ENCODE data around the gene TM6SF1.

DNA sequence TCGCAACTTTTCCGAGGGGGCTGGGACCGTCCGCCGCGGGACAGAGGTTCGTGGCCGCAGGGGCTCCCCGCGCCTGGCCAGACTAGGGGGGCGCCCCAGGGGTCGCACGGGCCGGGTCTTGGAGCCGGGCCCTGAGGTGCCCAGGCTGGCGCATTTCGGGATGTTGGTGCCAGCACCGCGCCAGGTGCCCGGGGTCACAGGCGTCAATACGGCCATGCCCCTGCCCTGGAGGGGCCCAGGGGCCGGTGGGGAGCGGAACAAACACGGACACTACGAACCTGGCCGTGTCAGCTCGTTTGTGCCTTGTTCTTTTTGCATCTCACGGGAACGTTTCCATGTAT is 366 bp downstream of the TM6SF1 start:
- TF ChIP-seq, protein P1, sequence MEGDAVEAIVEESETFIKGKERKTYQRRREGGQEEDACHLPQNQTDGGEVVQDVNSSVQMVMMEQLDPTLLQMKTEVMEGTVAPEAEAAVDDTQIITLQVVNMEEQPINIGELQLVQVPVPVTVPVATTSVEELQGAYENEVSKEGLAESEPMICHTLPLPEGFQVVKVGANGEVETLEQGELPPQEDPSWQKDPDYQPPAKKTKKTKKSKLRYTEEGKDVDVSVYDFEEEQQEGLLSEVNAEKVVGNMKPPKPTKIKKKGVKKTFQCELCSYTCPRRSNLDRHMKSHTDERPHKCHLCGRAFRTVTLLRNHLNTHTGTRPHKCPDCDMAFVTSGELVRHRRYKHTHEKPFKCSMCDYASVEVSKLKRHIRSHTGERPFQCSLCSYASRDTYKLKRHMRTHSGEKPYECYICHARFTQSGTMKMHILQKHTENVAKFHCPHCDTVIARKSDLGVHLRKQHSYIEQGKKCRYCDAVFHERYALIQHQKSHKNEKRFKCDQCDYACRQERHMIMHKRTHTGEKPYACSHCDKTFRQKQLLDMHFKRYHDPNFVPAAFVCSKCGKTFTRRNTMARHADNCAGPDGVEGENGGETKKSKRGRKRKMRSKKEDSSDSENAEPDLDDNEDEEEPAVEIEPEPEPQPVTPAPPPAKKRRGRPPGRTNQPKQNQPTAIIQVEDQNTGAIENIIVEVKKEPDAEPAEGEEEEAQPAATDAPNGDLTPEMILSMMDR (IDR thresholded peaks at IDR 0.05) = no peak
- TF ChIP-seq POLR2A (IDR thresholded peaks at IDR 0.05) (no peak), POLR2AphosphoS5 (IDR thresholded peaks at IDR 0.05) (no peak)

Data from upper lobe of left lung (tissue), 4 donors.